Colon (tissue), 2 donors: ENCODE measurements around the gene TENM4.

Source experiments
- FAIRE-seq: peaks from 2 replicates; lab custom pipeline; 2012; peaks lifted over from hg19 to GRCh38; lab: Jason Lieb, UNC
- donor health status: control.
- donor health status: control.

Gene TENM4

GRCh38 chr11:79418241-79418640 is 22.6 kb downstream of the TENM4 start:
- FAIRE-seq = no peak

- FAIRE-seq = no peak
These were observed 23.5 kb downstream of the TENM4 start for GRCh38 chr11:79417069-79417920.

GRCh38 chr11:79415912-79416311 is 24.9 kb downstream of the TENM4 start:
- FAIRE-seq = no peak

- FAIRE-seq = no peak
These were observed 25.4 kb downstream of the TENM4 start for GRCh38 chr11:79415411-79415810.

GRCh38 chr11:79414644-79415317 is 26.0 kb downstream of the TENM4 start:
- FAIRE-seq = no peak

GRCh38 chr11:79414041-79414440 is 26.8 kb downstream of the TENM4 start:
- no peak for FAIRE-seq

- no peak for FAIRE-seq
These were observed 27.6 kb downstream of the TENM4 start for GRCh38 chr11:79413268-79413667.

- FAIRE-seq = no peak
These were observed 28.1 kb downstream of the TENM4 start for GRCh38 chr11:79412761-79413160.

- no peak for FAIRE-seq
These were observed 31.5 kb downstream of the TENM4 start for GRCh38 chr11:79409330-79409729.

GRCh38 chr11:79406376-79406775 is 34.5 kb downstream of the TENM4 start:
- no peak for FAIRE-seq

- FAIRE-seq = no peak
These were observed 36.0 kb downstream of the TENM4 start for GRCh38 chr11:79404806-79405205.

- FAIRE-seq = no peak
These were observed 36.5 kb downstream of the TENM4 start for GRCh38 chr11:79404325-79404724.

- no peak for FAIRE-seq
These were observed 37.0 kb downstream of the TENM4 start for GRCh38 chr11:79403839-79404238.

GRCh38 chr11:79402912-79403311 is 37.9 kb downstream of the TENM4 start:
- FAIRE-seq = no peak

- no peak for FAIRE-seq
These were observed 40.0 kb downstream of the TENM4 start for GRCh38 chr11:79400717-79401330.

- no peak for FAIRE-seq
These were observed 40.6 kb downstream of the TENM4 start for GRCh38 chr11:79400206-79400605.

GRCh38 chr11:79397252-79397651 is 43.6 kb downstream of the TENM4 start:
- FAIRE-seq = no peak

GRCh38 chr11:79396674-79397073 is 44.2 kb downstream of the TENM4 start:
- no peak for FAIRE-seq

- no peak for FAIRE-seq
These were observed 44.8 kb downstream of the TENM4 start for GRCh38 chr11:79396001-79396400.

GRCh38 chr11:79393362-79394043 is 47.3 kb downstream of the TENM4 start:
- no peak for FAIRE-seq

GRCh38 chr11:79392161-79392560 is 48.7 kb downstream of the TENM4 start:
- FAIRE-seq = no peak

- no peak for FAIRE-seq
These were observed 49.9 kb downstream of the TENM4 start for GRCh38 chr11:79390923-79391322.

- FAIRE-seq = no peak
These were observed 50.4 kb downstream of the TENM4 start for GRCh38 chr11:79390477-79390876.
